Measurements from ENCODE around the gene RBM26.

The RBM26 gene

DNA sequence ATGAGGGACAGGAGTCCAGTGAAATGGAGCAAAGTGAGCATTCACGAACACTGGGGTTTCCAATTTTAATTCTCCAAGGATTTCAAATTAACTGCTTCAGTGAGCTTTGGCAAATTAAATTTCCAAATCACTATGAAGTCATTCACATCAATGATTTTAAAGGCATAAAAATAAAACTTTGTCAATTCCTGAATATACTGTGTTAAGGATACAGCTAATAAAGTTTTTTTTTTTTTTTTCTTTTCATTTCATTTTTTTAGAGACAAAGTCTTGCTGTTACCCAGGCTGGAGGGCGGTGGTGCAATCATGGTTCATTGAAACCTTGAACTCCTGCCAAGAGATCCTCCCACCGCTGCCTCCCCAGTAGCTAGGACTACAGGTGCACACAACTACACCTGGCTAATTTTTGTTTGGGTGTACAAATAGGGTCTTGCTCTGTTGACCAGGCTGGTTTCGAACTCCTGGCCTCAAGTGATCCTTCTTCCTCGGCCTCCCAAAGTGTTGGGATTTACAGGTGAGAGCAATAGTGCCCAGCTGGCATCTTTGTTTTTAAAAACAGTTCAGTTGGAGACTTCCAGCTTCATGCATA is 21.9 kb downstream of the RBM26 start:
- TF ChIP-seq, protein P1, sequence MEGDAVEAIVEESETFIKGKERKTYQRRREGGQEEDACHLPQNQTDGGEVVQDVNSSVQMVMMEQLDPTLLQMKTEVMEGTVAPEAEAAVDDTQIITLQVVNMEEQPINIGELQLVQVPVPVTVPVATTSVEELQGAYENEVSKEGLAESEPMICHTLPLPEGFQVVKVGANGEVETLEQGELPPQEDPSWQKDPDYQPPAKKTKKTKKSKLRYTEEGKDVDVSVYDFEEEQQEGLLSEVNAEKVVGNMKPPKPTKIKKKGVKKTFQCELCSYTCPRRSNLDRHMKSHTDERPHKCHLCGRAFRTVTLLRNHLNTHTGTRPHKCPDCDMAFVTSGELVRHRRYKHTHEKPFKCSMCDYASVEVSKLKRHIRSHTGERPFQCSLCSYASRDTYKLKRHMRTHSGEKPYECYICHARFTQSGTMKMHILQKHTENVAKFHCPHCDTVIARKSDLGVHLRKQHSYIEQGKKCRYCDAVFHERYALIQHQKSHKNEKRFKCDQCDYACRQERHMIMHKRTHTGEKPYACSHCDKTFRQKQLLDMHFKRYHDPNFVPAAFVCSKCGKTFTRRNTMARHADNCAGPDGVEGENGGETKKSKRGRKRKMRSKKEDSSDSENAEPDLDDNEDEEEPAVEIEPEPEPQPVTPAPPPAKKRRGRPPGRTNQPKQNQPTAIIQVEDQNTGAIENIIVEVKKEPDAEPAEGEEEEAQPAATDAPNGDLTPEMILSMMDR (IDR thresholded peaks at IDR 0.05; ENCODE audit: control insufficient read depth, insufficient read depth, low read depth, low read length, missing control alignments): no peak
- no peak overlapping the region for H3K4me3 ChIP-seq (ENCODE audit: control insufficient read depth, low read depth, low read length)
- DNase-seq (ENCODE audit: low read depth): no peak

DNA sequence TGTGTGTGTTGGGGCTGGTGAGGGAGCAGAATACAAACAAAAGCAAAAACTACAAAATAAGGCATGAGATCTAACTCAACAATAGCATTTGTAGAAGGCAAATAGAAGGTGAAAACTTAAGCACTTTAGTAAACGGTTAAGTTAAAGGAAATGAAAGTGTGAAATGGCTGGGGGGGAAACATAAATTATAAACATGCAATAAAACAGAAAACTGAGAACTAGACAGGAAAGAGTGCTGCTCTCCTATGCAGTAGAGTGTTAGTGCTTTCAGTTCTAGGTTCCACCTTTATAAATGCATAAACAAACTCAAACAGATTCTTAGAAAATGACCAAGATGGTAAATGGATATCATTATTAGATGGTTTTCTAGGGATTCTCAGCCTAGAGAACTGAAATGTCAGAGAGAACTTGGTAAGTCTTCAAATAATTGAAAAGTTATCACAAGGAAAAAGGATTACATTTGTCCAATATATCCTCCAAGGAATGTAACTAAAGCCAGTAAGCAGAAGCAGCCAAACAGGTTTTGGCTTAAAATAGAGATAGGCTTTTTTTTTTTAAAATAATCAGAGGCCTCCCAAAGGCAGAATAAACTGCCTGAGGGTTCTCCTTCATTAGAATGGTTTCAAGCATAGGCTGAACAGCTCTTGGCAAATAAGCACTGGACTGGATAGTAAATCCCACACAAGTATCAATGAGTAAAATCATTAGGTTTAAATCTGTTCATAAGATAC is 23.3 kb downstream of the RBM26 start:
- TF ChIP-seq, protein P1 (IDR thresholded peaks at IDR 0.05; ENCODE audit: control insufficient read depth, insufficient read depth, low read depth, low read length, missing control alignments): no peak
- no peak for DNase-seq (ENCODE audit: low read depth)
- H3K4me3 ChIP-seq (ENCODE audit: control insufficient read depth, low read depth, low read length): no peak overlapping the region

GRCh38 chr13:79380997-79381396 is 25.1 kb downstream of the RBM26 start:
- H3K4me3 ChIP-seq (ENCODE audit: control insufficient read depth, low read depth, low read length): no peak overlapping the region
- DNase-seq (ENCODE audit: low read depth): no peak
- TF ChIP-seq, protein P1 (IDR thresholded peaks at IDR 0.05; ENCODE audit: control insufficient read depth, insufficient read depth, low read depth, low read length, missing control alignments): no peak

GRCh38 chr13:79379274-79379673 is 26.8 kb downstream of the RBM26 start:
- H3K4me3 ChIP-seq (ENCODE audit: control insufficient read depth, low read depth, low read length): no peak overlapping the region
- DNase-seq (ENCODE audit: low read depth): no peak
- TF ChIP-seq, protein P1 (IDR thresholded peaks at IDR 0.05; ENCODE audit: control insufficient read depth, insufficient read depth, low read depth, low read length, missing control alignments): no peak

DNA sequence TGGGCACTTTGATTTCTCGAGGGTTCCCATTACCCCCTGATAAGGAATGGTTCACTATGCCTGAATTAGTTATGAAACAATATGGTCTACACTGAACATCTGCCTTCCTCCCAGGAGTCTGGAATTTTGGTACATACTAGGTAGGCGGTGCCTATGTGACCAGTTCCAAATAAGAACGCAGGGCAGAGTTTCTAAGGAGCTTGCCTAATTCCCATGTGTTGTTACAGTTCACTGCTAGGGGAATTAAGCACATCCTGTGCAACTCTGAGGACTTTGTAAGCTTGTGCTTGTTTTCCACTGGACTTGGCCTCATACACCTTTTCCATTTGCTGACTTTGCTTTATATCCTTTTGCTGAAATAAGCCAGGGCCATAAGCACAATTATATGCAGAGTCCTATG is 29.2 kb downstream of the RBM26 start:
- DNase-seq (ENCODE audit: low read depth): no peak
- TF ChIP-seq, protein P1 (IDR thresholded peaks at IDR 0.05; ENCODE audit: control insufficient read depth, insufficient read depth, low read depth, low read length, missing control alignments): no peak

DNA sequence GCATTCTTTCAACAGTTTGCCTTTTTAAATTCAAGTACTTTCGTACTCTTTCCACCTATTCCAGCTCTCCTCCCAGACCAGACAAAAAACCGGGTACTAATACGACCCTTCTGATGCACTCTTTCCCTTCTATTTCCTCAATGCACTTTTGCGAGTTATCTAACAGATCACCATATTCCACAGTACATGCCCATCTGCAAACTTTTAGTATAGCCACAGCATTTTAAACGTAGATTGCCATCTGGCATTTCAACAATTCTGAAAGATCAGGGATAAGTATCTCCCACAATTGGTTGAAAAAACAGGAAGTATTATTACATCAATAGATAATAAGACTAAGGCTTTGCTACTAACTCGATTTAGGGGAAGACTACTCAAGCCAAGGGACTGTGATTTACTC is 31.5 kb downstream of the RBM26 start:
- no peak overlapping the region for H3K4me3 ChIP-seq (ENCODE audit: control insufficient read depth, low read depth, low read length)
- DNase-seq (ENCODE audit: low read depth): no peak
- TF ChIP-seq, protein P1 (IDR thresholded peaks at IDR 0.05; ENCODE audit: control insufficient read depth, insufficient read depth, low read depth, low read length, missing control alignments): no peak

More for the DNA sequence above, 29.2 kb downstream of the RBM26 start:
- H3K4me3 ChIP-seq (ENCODE audit: control insufficient read depth, low read depth, low read length): no peak overlapping the region

Data from AG09309 (cell line).